Fibroblast of lung (primary cell): ENCODE data around the gene ABLIM2. TPM values are rescaled to one million over a fixed set of nuclear protein-coding genes. Genes with fewer than 3 reads are reported as not detected.

Experiments
- DNase-seq, 2 donors: peaks; one replicate each; pipeline versions ENCODE4 v3.0.0 to v3.0.0-alpha.2; 2010; ENCODE audit warnings: low read depth in 2 of 2
- H2AFZ ChIP-seq: 2 replicates; pipeline ENCODE4 v1.5.1; 2012; ENCODE audit warnings: low read length, control low read depth, inconsistent platforms
- H3K27ac ChIP-seq: 2 replicates; pipeline ENCODE4 v1.5.1; 2011; ENCODE audit warnings: low read length, control low read depth; ENCODE audit not compliant: insufficient read depth
- H3K27me3 ChIP-seq: 2 replicates; pipeline ENCODE4 v1.5.1; 2011; ENCODE audit warnings: mild to moderate bottlenecking, low read length; ENCODE audit not compliant: control insufficient read depth, insufficient read depth
- H3K36me3 ChIP-seq: 2 replicates; pipeline ENCODE4 v1.5.1; 2011; ENCODE audit warnings: low read length; ENCODE audit not compliant: control insufficient read depth, insufficient read depth
- H3K4me1 ChIP-seq: 2 replicates; pipeline ENCODE4 v1.5.1; 2011; ENCODE audit warnings: low read length; ENCODE audit not compliant: control insufficient read depth, insufficient read depth; ENCODE audit errors: extremely low read depth
- H3K4me2 ChIP-seq: 2 replicates; pipeline ENCODE4 v1.5.1; 2011; ENCODE audit warnings: low read length, control low read depth; ENCODE audit not compliant: insufficient read depth; ENCODE audit errors: extremely low read depth
- H3K4me3 ChIP-seq, 4 experiments: fragments of 200-600 bp in 1 of 4; sonication (generic) in 1 of 4; replicated peaks in 1 of 4; 2 replicates each; pipeline ENCODE4 v1.5.1; 2011 to 2016; ENCODE audit warnings: low read length in 4 of 4, low read depth in 3 of 4, mild to moderate bottlenecking in 3 of 4, control low read depth in 2 of 4, inconsistent platforms in 1 of 4, mixed read lengths in 1 of 4; ENCODE audit not compliant: insufficient read depth in 1 of 4; ENCODE audit errors: control extremely low read depth in 1 of 4
- H3K79me2 ChIP-seq: 2 replicates; pipeline ENCODE4 v1.5.1; 2012; ENCODE audit warnings: mild to moderate bottlenecking, low read length, inconsistent platforms; ENCODE audit not compliant: control insufficient read depth, insufficient read depth
- H3K9ac ChIP-seq: 2 replicates; pipeline ENCODE4 v1.5.1; 2011; ENCODE audit warnings: mild to moderate bottlenecking, low read length, control low read depth; ENCODE audit not compliant: insufficient read depth
- H3K9me3 ChIP-seq: 2 replicates; pipeline ENCODE4 v1.5.1; 2012; ENCODE audit warnings: low read depth, low read length; ENCODE audit not compliant: control insufficient read depth, insufficient read depth
- H4K20me1 ChIP-seq: 2 replicates; pipeline ENCODE4 v1.5.1; 2011; ENCODE audit warnings: low read length; ENCODE audit not compliant: control insufficient read depth, insufficient read depth; ENCODE audit errors: extremely low read depth
- EZH2 ChIP-seq: IDR thresholded peaks from 2 replicates; pipeline ENCODE4 v1.5.1; 2012; ENCODE audit warnings: low read length, control low read depth, mild to moderate bottlenecking; ENCODE audit errors: missing control alignments
- polyA plus RNA-seq, 2 donors: library from polyadenylated mRNA; depleted of rRNA in 1 of 2; stranded (reverse) in 1 of 2; unstranded in 1 of 2; fragments of >200 nt; gene quantifications; 2 replicates each; pipeline ENCODE4 v1.2.1, GENCODE V29; 2011 to 2012; ENCODE audit warnings: missing spikeins in 1 of 2
- total RNA-seq: library from RNA; depleted of rRNA; stranded (reverse); fragments of >200 nt; gene quantifications from 2 replicates; pipeline ENCODE4 v1.2.1, GENCODE V29; 2014
- TF ChIP-seq, protein P1 (sequence below), 2 donors: IDR thresholded peaks in 1 of 2; conservative IDR thresholded peaks in 1 of 2; 1 replicate in 1 of 2; 2 replicates in 1 of 2; pipeline ENCODE4 v1.5.1; 2011 to 2012; ENCODE audit warnings: low read length in 2 of 2, control low read depth in 1 of 2, inconsistent platforms in 1 of 2, low read depth in 1 of 2, mild to moderate bottlenecking in 1 of 2

The ABLIM2 gene
- total and polyA plus RNA-seq, 2 donors (not counting 1 experiment from before 2014, with no cell fraction given): 0.66 to 2.6 TPM

- Histone ChIP-seq H3K4me1 (no peaks in the 10 kb centered on the region), H4K20me1 (no peaks in the 10 kb centered on the region), H3K4me2 (no peak overlapping the region), H3K36me3 (no peaks in the 10 kb centered on the region), H3K79me2 (no peaks in the 10 kb centered on the region), H3K9me3 (no peaks in the 10 kb centered on the region), H3K27ac (no peak overlapping the region), H3K27me3 (no peaks in the 10 kb centered on the region), H3K9ac (no peak overlapping the region), H3K4me3 (no peak overlapping the region), H2AFZ (no peak overlapping the region)
- no peak for TF ChIP-seq EZH2
- TF ChIP-seq, protein P1, sequence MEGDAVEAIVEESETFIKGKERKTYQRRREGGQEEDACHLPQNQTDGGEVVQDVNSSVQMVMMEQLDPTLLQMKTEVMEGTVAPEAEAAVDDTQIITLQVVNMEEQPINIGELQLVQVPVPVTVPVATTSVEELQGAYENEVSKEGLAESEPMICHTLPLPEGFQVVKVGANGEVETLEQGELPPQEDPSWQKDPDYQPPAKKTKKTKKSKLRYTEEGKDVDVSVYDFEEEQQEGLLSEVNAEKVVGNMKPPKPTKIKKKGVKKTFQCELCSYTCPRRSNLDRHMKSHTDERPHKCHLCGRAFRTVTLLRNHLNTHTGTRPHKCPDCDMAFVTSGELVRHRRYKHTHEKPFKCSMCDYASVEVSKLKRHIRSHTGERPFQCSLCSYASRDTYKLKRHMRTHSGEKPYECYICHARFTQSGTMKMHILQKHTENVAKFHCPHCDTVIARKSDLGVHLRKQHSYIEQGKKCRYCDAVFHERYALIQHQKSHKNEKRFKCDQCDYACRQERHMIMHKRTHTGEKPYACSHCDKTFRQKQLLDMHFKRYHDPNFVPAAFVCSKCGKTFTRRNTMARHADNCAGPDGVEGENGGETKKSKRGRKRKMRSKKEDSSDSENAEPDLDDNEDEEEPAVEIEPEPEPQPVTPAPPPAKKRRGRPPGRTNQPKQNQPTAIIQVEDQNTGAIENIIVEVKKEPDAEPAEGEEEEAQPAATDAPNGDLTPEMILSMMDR (conservative IDR thresholded peaks at IDR 0.05 in 1 of 2, IDR thresholded peaks at IDR 0.05 in 1 of 2; ENCODE audit: low read depth in 1 of 2, low read length in 2 of 2): no peak
- no peak for DNase-seq
Measured at GRCh38 chr4:8001564-8002355, 156.9 kb downstream of the ABLIM2 start.

GRCh38 chr4:8000721-8001491, 157.7 kb downstream of the ABLIM2 start:
- no peaks in the 10 kb centered on the region for H4K20me1 ChIP-seq
- TF ChIP-seq, protein P1 (conservative IDR thresholded peaks at IDR 0.05 in 1 of 2, IDR thresholded peaks at IDR 0.05 in 1 of 2; ENCODE audit: low read depth in 1 of 2, low read length in 2 of 2): no peak
- no peak for TF ChIP-seq EZH2
- no peak for DNase-seq
- H3K9me3 ChIP-seq: no peaks in the 10 kb centered on the region
- H3K27ac ChIP-seq: no peak overlapping the region
- H3K4me2 ChIP-seq: no peak overlapping the region
- H3K9ac ChIP-seq: no peak overlapping the region
- H3K79me2 ChIP-seq: no peaks in the 10 kb centered on the region
- no peak overlapping the region for H3K4me3 ChIP-seq
- H3K36me3 ChIP-seq: no peaks in the 10 kb centered on the region
- H2AFZ ChIP-seq: no peak overlapping the region
- H3K27me3 ChIP-seq: no peaks in the 10 kb centered on the region
- no peaks in the 10 kb centered on the region for H3K4me1 ChIP-seq

DNA sequence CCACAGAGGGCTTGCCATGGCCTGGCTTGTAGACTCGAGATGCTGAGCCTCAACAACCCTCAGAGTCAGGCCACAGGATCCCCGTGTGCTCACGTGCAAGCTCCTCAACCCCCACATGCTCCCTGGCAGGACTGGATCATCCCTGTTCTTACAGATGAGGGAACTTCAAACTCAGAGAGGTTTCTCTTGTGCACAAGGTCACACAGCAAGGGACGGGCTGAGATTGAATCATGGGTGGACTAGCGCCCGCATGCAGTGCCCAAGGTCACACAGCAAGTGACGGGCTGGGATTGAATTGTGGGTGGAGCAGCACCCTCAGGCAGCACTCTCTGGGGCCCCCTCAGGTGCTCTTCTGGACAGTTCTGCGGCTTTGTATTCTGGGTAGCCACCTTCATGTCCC, 158.4 kb downstream of the ABLIM2 start:
- DNase-seq: no peak
- H4K20me1 ChIP-seq: no peaks in the 10 kb centered on the region
- no peaks in the 10 kb centered on the region for H3K27me3 ChIP-seq
- no peaks in the 10 kb centered on the region for H3K9me3 ChIP-seq
- no peak for TF ChIP-seq EZH2
- H3K4me2 ChIP-seq: no peak overlapping the region
- no peak overlapping the region for H3K4me3 ChIP-seq
- H3K9ac ChIP-seq: no peak overlapping the region
- no peaks in the 10 kb centered on the region for H3K79me2 ChIP-seq
- H2AFZ ChIP-seq: no peak overlapping the region
- H3K36me3 ChIP-seq: no peaks in the 10 kb centered on the region
- no peak overlapping the region for H3K27ac ChIP-seq
- no peaks in the 10 kb centered on the region for H3K4me1 ChIP-seq
